Neuronal stem cell (in vitro differentiated cells): ENCODE data around the gene POPDC2.

Experiments used
- DNase-seq: peaks from one replicate; pipeline ENCODE4 v3.0.0-alpha.2; 2013; ENCODE audit warnings: low spot score
- H2AFZ ChIP-seq: one replicate; pipeline ENCODE4 v1.6.1; 2013; ENCODE audit warnings: mild to moderate bottlenecking, low read length, inconsistent platforms
- H2AK5ac ChIP-seq: 2 replicates; pipeline ENCODE4 v1.6.1; 2013; ENCODE audit warnings: low read depth, mild to moderate bottlenecking, inconsistent platforms, low read length, moderate library complexity, mixed read lengths
- H2BK120ac ChIP-seq: 2 replicates; pipeline ENCODE4 v1.6.1; 2013; ENCODE audit warnings: low read depth, mild to moderate bottlenecking, inconsistent platforms, low read length, moderate library complexity, mixed read lengths
- H2BK12ac ChIP-seq: one replicate; pipeline ENCODE4 v1.6.1; 2013; ENCODE audit warnings: low read length, inconsistent platforms
- H2BK15ac ChIP-seq: 2 replicates; pipeline ENCODE4 v1.6.1; 2013; ENCODE audit warnings: mild to moderate bottlenecking, low read length, inconsistent platforms, mixed read lengths
- H2BK5ac ChIP-seq: one replicate; pipeline ENCODE4 v1.6.1; 2013; ENCODE audit warnings: inconsistent platforms, mild to moderate bottlenecking, low read length, moderate library complexity
- H3K14ac ChIP-seq: one replicate; pipeline ENCODE4 v1.6.1; 2013; ENCODE audit warnings: low read length, inconsistent platforms
- H3K18ac ChIP-seq: 2 replicates; pipeline ENCODE4 v1.6.1; 2013; ENCODE audit warnings: low read length, inconsistent platforms
- H3K23ac ChIP-seq: 2 replicates; pipeline ENCODE4 v1.6.1; 2013; ENCODE audit warnings: low read depth, mild to moderate bottlenecking, mixed read lengths, low read length, inconsistent platforms; ENCODE audit not compliant: poor library complexity
- H3K27ac ChIP-seq: replicated peaks from 3 replicates; pipeline ENCODE4 v1.5.1; 2013; ENCODE audit warnings: low read length, inconsistent platforms
- H3K27me3 ChIP-seq, 3 experiments: 2 replicates each; pipeline ENCODE4 v1.6.1; 2013; ENCODE audit warnings: low read length in 3 of 3, mild to moderate bottlenecking in 2 of 3, inconsistent platforms in 1 of 3, low read depth in 1 of 3, mixed read lengths in 1 of 3, moderate library complexity in 1 of 3; ENCODE audit not compliant: control insufficient read depth in 3 of 3, insufficient read depth in 3 of 3
- H3K36me3 ChIP-seq, 2 donors: replicated peaks in 1 of 2; 2 replicates each; pipeline ENCODE4 v1.6.1; 2013; ENCODE audit warnings: low read length in 2 of 2; ENCODE audit not compliant: control insufficient read depth in 2 of 2, insufficient read depth in 2 of 2
- H3K4ac ChIP-seq: 2 replicates; pipeline ENCODE4 v1.6.1; 2013; ENCODE audit warnings: inconsistent platforms, mild to moderate bottlenecking, low read length, moderate library complexity
- H3K4me1 ChIP-seq, 2 donors: 1 replicate in 1 of 2; 2 replicates in 1 of 2; pipeline ENCODE4 v1.6.1; 2013; ENCODE audit warnings: low read length in 2 of 2, low read depth in 1 of 2; ENCODE audit not compliant: control insufficient read depth in 2 of 2, insufficient read depth in 1 of 2
- H3K4me2 ChIP-seq: one replicate; pipeline ENCODE4 v1.6.1; 2013; ENCODE audit warnings: mild to moderate bottlenecking, low read length, inconsistent platforms; ENCODE audit not compliant: insufficient read depth, poor library complexity, severe bottlenecking
- H3K4me3 ChIP-seq, 2 donors: 2 replicates each; pipeline ENCODE4 v1.5.1; 2013; ENCODE audit warnings: low read length in 2 of 2, mild to moderate bottlenecking in 2 of 2, inconsistent platforms in 1 of 2, moderate library complexity in 1 of 2
- H3K79me1 ChIP-seq: one replicate; pipeline ENCODE4 v1.6.1; 2013; ENCODE audit warnings: low read depth, mild to moderate bottlenecking, inconsistent platforms, low read length, moderate library complexity
- H3K9ac ChIP-seq: one replicate; pipeline ENCODE4 v1.6.1; 2013; ENCODE audit warnings: mild to moderate bottlenecking, low read depth, low read length, inconsistent platforms; ENCODE audit not compliant: poor library complexity
- H3K9me3 ChIP-seq, 2 donors: replicated peaks in 1 of 2; 2 replicates each; pipeline versions ENCODE3 to v1.6.1; 2013; ENCODE audit warnings: low read length in 2 of 2, mild to moderate bottlenecking in 2 of 2, inconsistent platforms in 1 of 2, low read depth in 1 of 2, mixed read lengths in 1 of 2, moderate library complexity in 1 of 2; ENCODE audit not compliant: control insufficient read depth in 2 of 2, insufficient read depth in 1 of 2
- H4K8ac ChIP-seq: one replicate; pipeline ENCODE4 v1.6.1; 2013; ENCODE audit warnings: low read depth, mild to moderate bottlenecking, inconsistent platforms, low read length, moderate library complexity
- H4K91ac ChIP-seq: one replicate; pipeline ENCODE4 v1.6.1; 2013; ENCODE audit warnings: low read length, low read depth, mild to moderate bottlenecking, inconsistent platforms; ENCODE audit not compliant: poor library complexity
- WGBS, 2 donors: extraction: QIAGEN DNeasy Blood & Tissue Kit; methylation state at CpG; one replicate each; pipeline ENCODE4 v1.1.7; 2013; ENCODE audit warnings: missing lambda C conversion rate in 2 of 2, mixed read lengths in 1 of 2; ENCODE audit not compliant: insufficient read length in 2 of 2, insufficient replicate concordance in 1 of 2; ENCODE audit errors: extremely low coverage in 2 of 2; 5-methylcytosine and 5-hydroxymethylcytosine counted together

POPDC2 gene

GRCh38 chr3:119626196-119626595 is 34.2 kb downstream of the POPDC2 start:
- no peak overlapping the region for H4K8ac ChIP-seq
- peaks cover 0 to 2% (median 0%) of the 10 kb centered on the region in 3 experiments for H3K27me3 ChIP-seq
- no peak overlapping the region for H3K4me2 ChIP-seq
- no peak overlapping the region for H2BK15ac ChIP-seq
- H3K14ac ChIP-seq = no peak overlapping the region
- peak overlapping the region; percentile 92 for H2AFZ ChIP-seq
- H2BK120ac ChIP-seq = no peak overlapping the region
- no peaks in the 10 kb centered on the region for H3K36me3 ChIP-seq
- no peak overlapping the region for H3K4me3 ChIP-seq
- no peak overlapping the region for H3K9ac ChIP-seq
- H3K79me1 ChIP-seq = no peaks in the 10 kb centered on the region
- H2BK5ac ChIP-seq = no peak overlapping the region
- H3K23ac ChIP-seq = no peak overlapping the region
- peaks cover 7 to 12% of the 10 kb centered on the region in 2 donors for H3K4me1 ChIP-seq
- H4K91ac ChIP-seq = no peak overlapping the region
- H3K4ac ChIP-seq = no peak overlapping the region
- peak overlapping the region; percentile 2 for H3K18ac ChIP-seq
- no peak overlapping the region for H3K27ac ChIP-seq
- no CpG with 5 or more reads among the region's 1 CpG for WGBS, 2 donors
- H2BK12ac ChIP-seq = no peak overlapping the region
- no peak for DNase-seq
- H3K9me3 ChIP-seq = no peaks in the 10 kb centered on the region
- no peak overlapping the region for H2AK5ac ChIP-seq

DNA sequence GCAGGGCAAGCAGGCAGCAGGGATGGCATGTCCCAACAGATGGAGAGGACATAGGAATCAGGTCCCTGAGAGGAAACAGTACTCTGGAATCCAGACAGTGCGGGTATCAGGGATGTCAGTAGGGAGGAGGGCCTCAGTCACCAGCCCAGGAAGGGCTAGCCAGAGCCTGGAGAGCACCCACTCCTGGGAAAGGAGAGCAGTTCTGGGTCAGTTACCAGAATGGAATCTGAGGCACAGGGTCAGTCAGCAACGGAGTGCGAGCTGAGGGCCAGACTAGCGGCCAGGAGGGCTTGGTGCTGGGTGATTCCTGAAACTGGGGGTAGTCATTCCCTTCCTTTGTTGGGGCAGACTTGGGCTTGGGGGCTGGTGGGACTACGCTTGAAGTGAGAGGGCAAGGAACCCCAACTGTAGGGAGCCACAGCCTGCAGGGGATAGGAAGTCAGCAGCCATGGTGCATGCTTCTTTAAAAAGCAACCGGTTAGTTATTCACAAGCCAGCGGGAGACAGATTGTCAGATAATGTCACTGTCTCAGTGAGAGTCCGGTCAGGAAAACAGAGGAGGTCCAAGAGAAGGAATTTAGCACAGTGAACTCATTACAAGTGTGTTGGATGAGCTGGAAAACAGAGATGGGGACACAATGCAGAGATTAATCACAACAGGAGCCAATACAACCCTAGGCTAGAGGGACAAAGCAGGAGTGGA is 34.8 kb downstream of the POPDC2 start:
- no peak overlapping the region for H3K4me2 ChIP-seq
- H3K23ac ChIP-seq = no peak overlapping the region
- H2AFZ ChIP-seq = peak overlapping the region; percentile 92
- H3K4me1 ChIP-seq = peaks cover 7 to 12% of the 10 kb centered on the region in 2 donors
- H3K18ac ChIP-seq = peak overlapping the region; percentile 2
- no peak overlapping the region for H2BK15ac ChIP-seq
- H3K9ac ChIP-seq = no peak overlapping the region
- no peak overlapping the region for H2AK5ac ChIP-seq
- H3K27me3 ChIP-seq = peaks cover 0 to 4% (median 0%) of the 10 kb centered on the region in 3 experiments
- H3K27ac ChIP-seq = no peak overlapping the region
- H3K14ac ChIP-seq = no peak overlapping the region
- H4K91ac ChIP-seq = no peak overlapping the region
- H2BK120ac ChIP-seq = no peak overlapping the region
- peak overlapping the region in 1 of 2 donors; percentile 5 for H3K4me3 ChIP-seq
- H3K36me3 ChIP-seq = no peaks in the 10 kb centered on the region
- no peak for DNase-seq
- WGBS, 2 donors = no CpG with 5 or more reads among the region's 8 CpGs
- H2BK12ac ChIP-seq = peak overlapping the region; percentile 31
- H3K4ac ChIP-seq = no peak overlapping the region
- no peaks in the 10 kb centered on the region for H3K79me1 ChIP-seq
- no peaks in the 10 kb centered on the region for H3K9me3 ChIP-seq
- H4K8ac ChIP-seq = no peak overlapping the region
- no peak overlapping the region for H2BK5ac ChIP-seq

GRCh38 chr3:119624002-119624720 is 36.2 kb downstream of the POPDC2 start:
- H4K91ac ChIP-seq = no peak overlapping the region
- peaks cover 0 to 12% (median 0%) of the 10 kb centered on the region in 3 experiments for H3K27me3 ChIP-seq
- no peak overlapping the region for H2BK15ac ChIP-seq
- H3K4me1 ChIP-seq = peaks cover 7 to 11% of the 10 kb centered on the region in 2 donors
- no peaks in the 10 kb centered on the region for H3K9me3 ChIP-seq
- H3K79me1 ChIP-seq = no peaks in the 10 kb centered on the region
- H2BK120ac ChIP-seq = no peak overlapping the region
- no peak overlapping the region for H3K27ac ChIP-seq
- no peak overlapping the region for H2BK5ac ChIP-seq
- H3K4me3 ChIP-seq = no peak overlapping the region
- no peak overlapping the region for H2AK5ac ChIP-seq
- no peaks in the 10 kb centered on the region for H3K36me3 ChIP-seq
- H3K9ac ChIP-seq = no peak overlapping the region
- H3K14ac ChIP-seq = no peak overlapping the region
- H3K4me2 ChIP-seq = no peak overlapping the region
- no peak overlapping the region for H2BK12ac ChIP-seq
- H3K23ac ChIP-seq = no peak overlapping the region
- H3K4ac ChIP-seq = no peak overlapping the region
- WGBS, 2 donors = no CpG with 5 or more reads among the region's 9 CpGs
- H2AFZ ChIP-seq = no peak overlapping the region
- no peak overlapping the region for H3K18ac ChIP-seq
- DNase-seq = no peak
- H4K8ac ChIP-seq = no peak overlapping the region

GRCh38 chr3:119620899-119621298 is 39.5 kb downstream of the POPDC2 start:
- Histone ChIP-seq H4K8ac (no peak overlapping the region), H3K79me1 (no peaks in the 10 kb centered on the region), H3K4me1 (peaks cover 4% of the 10 kb centered on the region in 2 donors), H3K9me3 (no peaks in the 10 kb centered on the region), H3K27ac (no peak overlapping the region), H2BK15ac (no peak overlapping the region), H3K9ac (no peak overlapping the region), H2BK5ac (no peak overlapping the region), H4K91ac (no peak overlapping the region), H3K23ac (no peak overlapping the region), H3K36me3 (no peaks in the 10 kb centered on the region), H3K18ac (no peak overlapping the region), H3K4ac (no peak overlapping the region), H3K27me3 (peaks cover 0 to 25% (median 0%) of the 10 kb centered on the region in 3 experiments), H2BK120ac (no peak overlapping the region), H3K14ac (no peak overlapping the region), H3K4me2 (no peak overlapping the region), H3K4me3 (no peak overlapping the region), H2AFZ (no peak overlapping the region), H2AK5ac (no peak overlapping the region), H2BK12ac (no peak overlapping the region)
- WGBS, 2 donors = no CpG with 5 or more reads among the region's 5 CpGs
- no peak for DNase-seq
